GM21528 (cell line): ENCODE measurements around the gene NCK1.
"Not testable (repeated sequence)": the region's sequence is repeated elsewhere in the genome, so short reads cannot be mapped to it uniquely, and the experiment has no call there.

ENCODE experiments used
- ATAC-seq: cut with Tn5 transposase; IDR thresholded peaks from one replicate; pipeline ENCODE4 v1.9.1; 2021; ENCODE audit warnings: mild to moderate bottlenecking, moderate library complexity; ENCODE audit not compliant: unreplicated experiment, low FRiP score

The NCK1 gene

GRCh38 chr3:136860541-136860940 lies 1.5 kb upstream of the NCK1 start:
- no peak for ATAC-seq

- peak; percentile 25 for ATAC-seq
Observed at GRCh38 chr3:136862617-136863322, 762 bp downstream of the NCK1 start.

GRCh38 chr3:136869282-136869681 lies 7.3 kb downstream of the NCK1 start:
- ATAC-seq = no peak

- ATAC-seq = not testable (repeated sequence)
Observed at GRCh38 chr3:136872258-136872657, 10.2 kb downstream of the NCK1 start.

- not testable (repeated sequence) for ATAC-seq
Observed at GRCh38 chr3:136879510-136879909, 17.5 kb downstream of the NCK1 start.

- ATAC-seq = no peak
Observed at GRCh38 chr3:136882571-136882970, 20.6 kb downstream of the NCK1 start.

GRCh38 chr3:136883967-136884720 lies 22.1 kb downstream of the NCK1 start:
- no peak for ATAC-seq

GRCh38 chr3:136885357-136886213 lies 23.6 kb downstream of the NCK1 start:
- no peak for ATAC-seq

GRCh38 chr3:136889947-136890346 lies 27.9 kb downstream of the NCK1 start:
- ATAC-seq = no peak

GRCh38 chr3:136891934-136892855 lies 30.2 kb downstream of the NCK1 start:
- ATAC-seq = no peak

GRCh38 chr3:136893848-136894443 lies 31.9 kb downstream of the NCK1 start:
- no peak for ATAC-seq

GRCh38 chr3:136897171-136897570 lies 35.2 kb downstream of the NCK1 start:
- ATAC-seq = not testable (repeated sequence)

- no peak for ATAC-seq
Observed at GRCh38 chr3:136898549-136898948, 36.5 kb downstream of the NCK1 start.

- no peak for ATAC-seq
Observed at GRCh38 chr3:136898954-136899353, 36.9 kb downstream of the NCK1 start.

- ATAC-seq = no peak
Observed at GRCh38 chr3:136899622-136900158, 37.7 kb downstream of the NCK1 start.

- ATAC-seq = not testable (repeated sequence)
Observed at GRCh38 chr3:136900694-136901093, 38.7 kb downstream of the NCK1 start.

GRCh38 chr3:136901391-136901790 lies 39.4 kb downstream of the NCK1 start:
- ATAC-seq = no peak

- not testable (repeated sequence) for ATAC-seq
Observed at GRCh38 chr3:136902530-136902929, 40.5 kb downstream of the NCK1 start.

GRCh38 chr3:136903899-136904298 lies 41.9 kb downstream of the NCK1 start:
- no peak for ATAC-seq
